ENCODE measurements around the gene RAB5IF.

DNA sequence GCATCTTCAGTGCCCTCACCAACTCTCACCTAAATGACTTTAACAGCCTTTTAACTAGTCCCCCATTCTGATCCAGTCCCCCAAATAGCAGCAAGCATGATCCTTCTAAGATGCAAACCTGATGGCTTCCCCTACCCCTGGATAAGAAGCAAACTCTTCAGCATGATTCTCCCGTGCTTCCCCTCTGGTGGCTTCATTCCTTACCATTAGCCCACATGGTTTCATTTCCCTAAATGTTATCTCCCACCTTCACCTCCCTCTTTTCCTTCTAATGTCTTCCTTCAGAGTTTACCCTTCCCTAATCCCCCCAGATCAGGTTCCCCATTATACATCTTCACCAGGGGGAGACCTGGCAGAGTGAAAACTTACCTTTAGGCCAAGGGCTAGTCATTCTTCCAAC lies 4.0 kb upstream of the RAB5IF start:
- no peak for TF ChIP-seq SP1 (IDR thresholded peaks at IDR 0.05)
- TF ChIP-seq SP1 (CRISPR knock-in tag; IDR thresholded peaks at IDR 0.05), result no peak
- TF ChIP-seq ZNF446 (CRISPR knock-in tag; IDR thresholded peaks at IDR 0.05), result no peak
- no peak for TF ChIP-seq FOXJ3 (CRISPR knock-in tag; IDR thresholded peaks at IDR 0.05; ENCODE audit: borderline replicate concordance)
- TF ChIP-seq, protein P1, sequence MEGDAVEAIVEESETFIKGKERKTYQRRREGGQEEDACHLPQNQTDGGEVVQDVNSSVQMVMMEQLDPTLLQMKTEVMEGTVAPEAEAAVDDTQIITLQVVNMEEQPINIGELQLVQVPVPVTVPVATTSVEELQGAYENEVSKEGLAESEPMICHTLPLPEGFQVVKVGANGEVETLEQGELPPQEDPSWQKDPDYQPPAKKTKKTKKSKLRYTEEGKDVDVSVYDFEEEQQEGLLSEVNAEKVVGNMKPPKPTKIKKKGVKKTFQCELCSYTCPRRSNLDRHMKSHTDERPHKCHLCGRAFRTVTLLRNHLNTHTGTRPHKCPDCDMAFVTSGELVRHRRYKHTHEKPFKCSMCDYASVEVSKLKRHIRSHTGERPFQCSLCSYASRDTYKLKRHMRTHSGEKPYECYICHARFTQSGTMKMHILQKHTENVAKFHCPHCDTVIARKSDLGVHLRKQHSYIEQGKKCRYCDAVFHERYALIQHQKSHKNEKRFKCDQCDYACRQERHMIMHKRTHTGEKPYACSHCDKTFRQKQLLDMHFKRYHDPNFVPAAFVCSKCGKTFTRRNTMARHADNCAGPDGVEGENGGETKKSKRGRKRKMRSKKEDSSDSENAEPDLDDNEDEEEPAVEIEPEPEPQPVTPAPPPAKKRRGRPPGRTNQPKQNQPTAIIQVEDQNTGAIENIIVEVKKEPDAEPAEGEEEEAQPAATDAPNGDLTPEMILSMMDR (CRISPR knock-in tag; IDR thresholded peaks at IDR 0.05), result no peak
- TF ChIP-seq, protein P2, sequence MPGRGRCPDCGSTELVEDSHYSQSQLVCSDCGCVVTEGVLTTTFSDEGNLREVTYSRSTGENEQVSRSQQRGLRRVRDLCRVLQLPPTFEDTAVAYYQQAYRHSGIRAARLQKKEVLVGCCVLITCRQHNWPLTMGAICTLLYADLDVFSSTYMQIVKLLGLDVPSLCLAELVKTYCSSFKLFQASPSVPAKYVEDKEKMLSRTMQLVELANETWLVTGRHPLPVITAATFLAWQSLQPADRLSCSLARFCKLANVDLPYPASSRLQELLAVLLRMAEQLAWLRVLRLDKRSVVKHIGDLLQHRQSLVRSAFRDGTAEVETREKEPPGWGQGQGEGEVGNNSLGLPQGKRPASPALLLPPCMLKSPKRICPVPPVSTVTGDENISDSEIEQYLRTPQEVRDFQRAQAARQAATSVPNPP (CRISPR knock-in tag; IDR thresholded peaks at IDR 0.05), result no peak
- no peak for TF ChIP-seq MAZ (IDR thresholded peaks at IDR 0.05; ENCODE audit: borderline replicate concordance, low read depth, low read length)
- no peak for TF ChIP-seq MAZ (CRISPR knock-in tag; IDR thresholded peaks at IDR 0.05; ENCODE audit: low read depth)
- no peak for TF ChIP-seq RFX1 (IDR thresholded peaks at IDR 0.05)
- no peak for TF ChIP-seq ELF3 (CRISPR knock-in tag; IDR thresholded peaks at IDR 0.05)
- TF ChIP-seq TBP (CRISPR knock-in tag; IDR thresholded peaks at IDR 0.05), result no peak
- TF ChIP-seq PRPF4 (IDR thresholded peaks at IDR 0.05; ENCODE audit: low read depth, low read length, poor library complexity, severe bottlenecking), result no peak
- no peak for TF ChIP-seq RAD51 (IDR thresholded peaks at IDR 0.05; ENCODE audit: borderline replicate concordance)
- TF ChIP-seq CCAR2 (optimal IDR thresholded peaks at IDR 0.05; ENCODE audit: low read depth, low read length), result no peak

All from HepG2 (cell line).